GM12892 (cell line): ENCODE data around the gene LCE1C.

Experiments
- POLR2A ChIP-seq: IDR thresholded peaks from 2 replicates; pipeline ENCODE4 v1.6.1; 2011; ENCODE audit warnings: low read depth, low read length, control low read depth
- POLR2AphosphoS5 ChIP-seq: IDR thresholded peaks from 2 replicates; pipeline ENCODE4 v1.6.1; 2011; ENCODE audit warnings: low read depth, low read length, control low read depth
- TAF1 ChIP-seq: IDR thresholded peaks from 2 replicates; pipeline ENCODE4 v1.6.1; 2011; ENCODE audit warnings: low read depth, mild to moderate bottlenecking, control low read depth, low read length, borderline replicate concordance

- TF ChIP-seq POLR2A (no peak), TAF1 (no peak), POLR2AphosphoS5 (no peak)
These were observed 18.5 kb upstream of the LCE1C start for GRCh38 chr1:152824964-152825363.
